Panc1 (cell line): ENCODE data around the gene ADAM29. TPM values are rescaled to one million over a fixed set of nuclear protein-coding genes. Genes with fewer than 3 reads are reported as not detected.

ENCODE experiments used
- ATAC-seq: fragments of 200-7000 bp; cut with Tn5 transposase; 2 replicates; pipeline ENCODE4 v1.9.1; 2020; ENCODE audit warnings: mild to moderate bottlenecking, moderate library complexity
- BruUV-seq: library from RNA; stranded (reverse); fragments of 400-500 nt; replicated peaks from 2 replicates; lab custom pipeline; 2021; lab: Mats Ljungman, UMichigan
- CTCF ChIA-PET: fragments of 300-600 bp; sonication (Branson Sonifier 250); formaldehyde crosslinking; loops from one replicate; lab custom pipeline; 2022; ENCODE audit warnings: antibody characterized with exemption; lab: Charles Lee
- POLR2A ChIA-PET: fragments of 300-600 bp; sonication (Branson Sonifier 250); formaldehyde crosslinking; loops from one replicate; lab custom pipeline; 2022; ENCODE audit warnings: antibody characterized with exemption; lab: Charles Lee
- DNase-seq: peaks from one replicate; pipeline ENCODE4 v3.0.0-alpha.2; 2010; ENCODE audit warnings: low read depth, low spot score
- H3K27ac ChIP-seq: 2 replicates; pipeline ENCODE4 v1.5.1; 2011; ENCODE audit warnings: mild to moderate bottlenecking, low read length, inconsistent platforms
- H3K27me3 ChIP-seq: fragments of 200-500 bp; sonication (Bioruptor generic); 2 replicates; pipeline ENCODE4 v1.6.0; 2014; ENCODE audit warnings: low read length, inconsistent platforms; ENCODE audit not compliant: control insufficient read depth, insufficient read depth
- H3K36me3 ChIP-seq: fragments of 200-500 bp; sonication (Bioruptor generic); 2 replicates; pipeline ENCODE4 v1.5.1; 2014; ENCODE audit warnings: inconsistent platforms, mild to moderate bottlenecking, low read length, moderate library complexity; ENCODE audit not compliant: control insufficient read depth, insufficient read depth
- H3K4me1 ChIP-seq: 2 replicates; pipeline ENCODE4 v1.5.1; 2011; ENCODE audit warnings: inconsistent platforms, mild to moderate bottlenecking, low read length, moderate library complexity; ENCODE audit not compliant: control insufficient read depth, insufficient read depth
- H3K4me3 ChIP-seq, 2 experiments: 2 replicates each; pipeline ENCODE4 v1.5.1; 2011 to 2012; ENCODE audit warnings: low read depth in 2 of 2, low read length in 2 of 2, mild to moderate bottlenecking in 2 of 2, inconsistent platforms in 1 of 2, moderate library complexity in 1 of 2
- H3K9me3 ChIP-seq: fragments of 200-500 bp; sonication (Bioruptor generic); 2 replicates; pipeline ENCODE4 v1.5.1; 2014; ENCODE audit warnings: low read depth, mild to moderate bottlenecking, inconsistent platforms, low read length, moderate library complexity; ENCODE audit not compliant: control insufficient read depth, insufficient read depth
- POLR2AphosphoS5 ChIP-seq: IDR thresholded peaks from 2 replicates; pipeline ENCODE4 v1.6.1; 2012; ENCODE audit warnings: mild to moderate bottlenecking, low read depth, low read length, moderate library complexity
- SIN3A ChIP-seq: IDR thresholded peaks from 2 replicates; pipeline ENCODE4 v1.6.1; 2012; ENCODE audit warnings: low read depth, mild to moderate bottlenecking, low read length, moderate library complexity, borderline replicate concordance; ENCODE audit not compliant: insufficient read depth
- TCF7L2 ChIP-seq: IDR thresholded peaks from 2 replicates; pipeline ENCODE4 v1.6.1; 2011; ENCODE audit warnings: mild to moderate bottlenecking, low read depth, low read length, inconsistent platforms
- in situ Hi-C: cut with HindIII; loops from 2 replicates; pipeline ENCODE4 v1.10.0; 2016; ENCODE audit warnings: low sequenced_read_pairs, low pct_unique_long_range_greater_than_20kb
- intact Hi-C: fragments of 100-400 bp; cut with micrococcal nuclease; formaldehyde crosslinking; loops from one replicate; pipeline ENCODE4 v1.10.0; 2022; ENCODE audit not compliant: unreplicated experiment
- total RNA-seq: library from RNA; stranded (reverse); gene quantifications from one replicate; pipeline ENCODE4 v1.2.1, GENCODE V29; 2021; ENCODE audit not compliant: unreplicated experiment
- TF ChIP-seq, protein P1 (sequence below), 2 experiments: IDR thresholded peaks; 2 replicates each; pipeline ENCODE4 v1.6.1; 2011 to 2012; ENCODE audit warnings: low read depth in 2 of 2, control low read depth in 1 of 2, low read length in 1 of 2, mild to moderate bottlenecking in 1 of 2, moderate library complexity in 1 of 2; ENCODE audit not compliant: insufficient read depth in 1 of 2
- TF ChIP-seq, protein P2 (sequence below): fragments of 450-650 bp; IDR thresholded peaks from 2 replicates; pipeline ENCODE4 v1.5.1; 2017; ENCODE audit warnings: mild to moderate bottlenecking

ADAM29 gene
- total RNA-seq, 1 experiment from 2014 or later = not detected

DNA sequence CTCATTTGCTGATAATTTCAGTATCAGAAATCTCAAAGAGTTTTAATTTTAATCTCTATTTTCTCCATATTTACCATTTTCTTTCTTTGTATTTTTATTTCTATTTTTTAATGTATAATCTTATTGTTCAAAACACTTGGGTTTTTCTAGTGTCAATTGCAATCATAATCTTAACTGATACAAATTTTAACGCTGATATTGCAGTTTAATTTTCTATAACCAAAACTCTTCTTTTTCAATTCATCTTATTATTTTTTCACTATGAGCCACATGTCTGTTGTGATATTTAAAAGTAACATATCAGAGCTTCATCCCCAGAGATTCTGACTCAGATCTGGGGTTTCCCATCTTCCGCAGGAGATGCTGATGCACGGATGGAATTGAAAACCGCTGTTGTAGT, 16.2 kb downstream of the ADAM29 start:
- CTCF ChIA-PET = no interaction called here
- intact Hi-C loops (no loop called here), in situ Hi-C loops (no loop called here)
- ATAC-seq = no peak
- Histone ChIP-seq H3K4me1 (no peaks in the 10 kb centered on the region), H3K27ac (no peak overlapping the region), H3K36me3 (no peaks in the 10 kb centered on the region), H3K27me3 (no peaks in the 10 kb centered on the region), H3K4me3 (no peak overlapping the region), H3K9me3 (no peaks in the 10 kb centered on the region)
- POLR2A ChIA-PET = no interaction called here
- DNase-seq = no peak
- no TSS peak for BruUV-seq
- TF ChIP-seq TCF7L2 (no peak), SIN3A (no peak), POLR2AphosphoS5 (no peak)
- TF ChIP-seq, protein P1, sequence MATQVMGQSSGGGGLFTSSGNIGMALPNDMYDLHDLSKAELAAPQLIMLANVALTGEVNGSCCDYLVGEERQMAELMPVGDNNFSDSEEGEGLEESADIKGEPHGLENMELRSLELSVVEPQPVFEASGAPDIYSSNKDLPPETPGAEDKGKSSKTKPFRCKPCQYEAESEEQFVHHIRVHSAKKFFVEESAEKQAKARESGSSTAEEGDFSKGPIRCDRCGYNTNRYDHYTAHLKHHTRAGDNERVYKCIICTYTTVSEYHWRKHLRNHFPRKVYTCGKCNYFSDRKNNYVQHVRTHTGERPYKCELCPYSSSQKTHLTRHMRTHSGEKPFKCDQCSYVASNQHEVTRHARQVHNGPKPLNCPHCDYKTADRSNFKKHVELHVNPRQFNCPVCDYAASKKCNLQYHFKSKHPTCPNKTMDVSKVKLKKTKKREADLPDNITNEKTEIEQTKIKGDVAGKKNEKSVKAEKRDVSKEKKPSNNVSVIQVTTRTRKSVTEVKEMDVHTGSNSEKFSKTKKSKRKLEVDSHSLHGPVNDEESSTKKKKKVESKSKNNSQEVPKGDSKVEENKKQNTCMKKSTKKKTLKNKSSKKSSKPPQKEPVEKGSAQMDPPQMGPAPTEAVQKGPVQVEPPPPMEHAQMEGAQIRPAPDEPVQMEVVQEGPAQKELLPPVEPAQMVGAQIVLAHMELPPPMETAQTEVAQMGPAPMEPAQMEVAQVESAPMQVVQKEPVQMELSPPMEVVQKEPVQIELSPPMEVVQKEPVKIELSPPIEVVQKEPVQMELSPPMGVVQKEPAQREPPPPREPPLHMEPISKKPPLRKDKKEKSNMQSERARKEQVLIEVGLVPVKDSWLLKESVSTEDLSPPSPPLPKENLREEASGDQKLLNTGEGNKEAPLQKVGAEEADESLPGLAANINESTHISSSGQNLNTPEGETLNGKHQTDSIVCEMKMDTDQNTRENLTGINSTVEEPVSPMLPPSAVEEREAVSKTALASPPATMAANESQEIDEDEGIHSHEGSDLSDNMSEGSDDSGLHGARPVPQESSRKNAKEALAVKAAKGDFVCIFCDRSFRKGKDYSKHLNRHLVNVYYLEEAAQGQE (IDR thresholded peaks at IDR 0.05; ENCODE audit: insufficient read depth in 1 of 2, low read depth in 2 of 2, low read length in 1 of 2) = no peak
- TF ChIP-seq, protein P2, sequence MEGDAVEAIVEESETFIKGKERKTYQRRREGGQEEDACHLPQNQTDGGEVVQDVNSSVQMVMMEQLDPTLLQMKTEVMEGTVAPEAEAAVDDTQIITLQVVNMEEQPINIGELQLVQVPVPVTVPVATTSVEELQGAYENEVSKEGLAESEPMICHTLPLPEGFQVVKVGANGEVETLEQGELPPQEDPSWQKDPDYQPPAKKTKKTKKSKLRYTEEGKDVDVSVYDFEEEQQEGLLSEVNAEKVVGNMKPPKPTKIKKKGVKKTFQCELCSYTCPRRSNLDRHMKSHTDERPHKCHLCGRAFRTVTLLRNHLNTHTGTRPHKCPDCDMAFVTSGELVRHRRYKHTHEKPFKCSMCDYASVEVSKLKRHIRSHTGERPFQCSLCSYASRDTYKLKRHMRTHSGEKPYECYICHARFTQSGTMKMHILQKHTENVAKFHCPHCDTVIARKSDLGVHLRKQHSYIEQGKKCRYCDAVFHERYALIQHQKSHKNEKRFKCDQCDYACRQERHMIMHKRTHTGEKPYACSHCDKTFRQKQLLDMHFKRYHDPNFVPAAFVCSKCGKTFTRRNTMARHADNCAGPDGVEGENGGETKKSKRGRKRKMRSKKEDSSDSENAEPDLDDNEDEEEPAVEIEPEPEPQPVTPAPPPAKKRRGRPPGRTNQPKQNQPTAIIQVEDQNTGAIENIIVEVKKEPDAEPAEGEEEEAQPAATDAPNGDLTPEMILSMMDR = no peak

DNA sequence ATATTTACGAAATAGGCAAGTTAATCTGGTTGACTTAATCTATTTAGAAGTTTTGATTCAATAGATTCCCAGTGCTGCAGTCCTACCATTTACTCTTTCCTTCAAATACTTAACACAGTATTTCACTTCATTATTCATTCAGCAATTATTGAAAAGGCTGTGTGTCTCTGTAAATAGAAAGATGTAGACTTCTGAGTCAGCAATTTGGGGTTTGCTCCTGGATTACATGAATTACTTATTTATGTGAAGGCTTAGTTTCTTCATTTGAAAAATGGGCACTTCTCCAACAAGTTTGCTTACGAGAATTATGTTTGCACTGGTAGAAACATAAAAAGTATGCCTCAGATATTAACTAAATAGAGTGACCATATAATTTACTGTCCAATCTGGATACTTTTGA, 17.4 kb downstream of the ADAM29 start:
- no peaks in the 10 kb centered on the region for H3K36me3 ChIP-seq
- no TSS peak for BruUV-seq
- in situ Hi-C loops = no loop called here
- POLR2A ChIA-PET = no interaction called here
- ATAC-seq (no peak), DNase-seq (no peak)
- no peaks in the 10 kb centered on the region for H3K27me3 ChIP-seq
- H3K9me3 ChIP-seq = no peaks in the 10 kb centered on the region
- no peak overlapping the region for H3K4me3 ChIP-seq
- CTCF ChIA-PET = no interaction called here
- H3K4me1 ChIP-seq = no peaks in the 10 kb centered on the region
- intact Hi-C loops = no loop called here
- TF ChIP-seq POLR2AphosphoS5 (no peak), TCF7L2 (no peak), SIN3A (no peak)
- TF ChIP-seq, protein P1 (IDR thresholded peaks at IDR 0.05; ENCODE audit: insufficient read depth in 1 of 2, low read depth in 2 of 2, low read length in 1 of 2) = no peak
- TF ChIP-seq, protein P2 = no peak
- H3K27ac ChIP-seq = no peak overlapping the region
